Measurements from ENCODE around the gene EEF2.

DNA sequence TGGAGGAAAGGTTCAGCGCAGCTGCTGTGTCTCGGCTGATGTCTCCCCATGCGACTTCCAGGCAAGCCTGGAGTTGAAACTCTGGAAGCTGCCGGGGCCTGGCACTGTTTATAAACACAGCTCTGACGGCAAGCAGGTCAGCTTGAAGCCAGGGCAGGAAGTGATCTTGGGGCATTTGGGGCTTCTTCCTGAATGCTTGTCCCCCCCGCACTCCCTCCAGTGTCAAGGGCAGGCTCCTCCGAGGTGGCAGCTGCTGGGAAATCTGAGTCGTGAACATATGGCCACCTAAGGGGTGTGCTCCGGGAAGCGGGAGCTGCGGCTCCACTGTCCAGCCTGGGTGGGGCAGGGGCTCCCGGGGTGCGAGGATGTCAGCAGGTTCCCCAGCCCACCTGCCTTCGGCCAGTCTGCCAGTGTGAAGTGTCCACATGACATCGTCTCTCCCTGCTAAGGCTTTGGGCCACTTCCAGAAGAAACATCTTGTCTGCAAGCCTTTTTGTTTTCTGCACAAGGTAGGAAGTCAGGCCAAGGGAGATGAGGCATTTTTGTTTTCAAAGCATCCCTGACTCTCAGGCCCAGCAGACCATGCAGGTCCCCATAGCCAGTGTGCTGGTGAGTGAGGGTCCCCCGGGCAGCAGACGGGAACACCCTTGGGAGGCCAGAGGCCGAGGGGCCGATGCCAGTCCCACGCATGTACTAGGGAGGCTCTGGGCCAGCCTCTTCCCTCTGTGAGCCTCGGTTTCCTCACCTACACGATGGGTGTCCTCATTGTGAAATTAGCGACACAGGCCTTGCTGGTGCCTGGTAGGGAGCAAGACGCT is 24.9 kb upstream of the EEF2 start:
- TF ChIP-seq, protein P1, sequence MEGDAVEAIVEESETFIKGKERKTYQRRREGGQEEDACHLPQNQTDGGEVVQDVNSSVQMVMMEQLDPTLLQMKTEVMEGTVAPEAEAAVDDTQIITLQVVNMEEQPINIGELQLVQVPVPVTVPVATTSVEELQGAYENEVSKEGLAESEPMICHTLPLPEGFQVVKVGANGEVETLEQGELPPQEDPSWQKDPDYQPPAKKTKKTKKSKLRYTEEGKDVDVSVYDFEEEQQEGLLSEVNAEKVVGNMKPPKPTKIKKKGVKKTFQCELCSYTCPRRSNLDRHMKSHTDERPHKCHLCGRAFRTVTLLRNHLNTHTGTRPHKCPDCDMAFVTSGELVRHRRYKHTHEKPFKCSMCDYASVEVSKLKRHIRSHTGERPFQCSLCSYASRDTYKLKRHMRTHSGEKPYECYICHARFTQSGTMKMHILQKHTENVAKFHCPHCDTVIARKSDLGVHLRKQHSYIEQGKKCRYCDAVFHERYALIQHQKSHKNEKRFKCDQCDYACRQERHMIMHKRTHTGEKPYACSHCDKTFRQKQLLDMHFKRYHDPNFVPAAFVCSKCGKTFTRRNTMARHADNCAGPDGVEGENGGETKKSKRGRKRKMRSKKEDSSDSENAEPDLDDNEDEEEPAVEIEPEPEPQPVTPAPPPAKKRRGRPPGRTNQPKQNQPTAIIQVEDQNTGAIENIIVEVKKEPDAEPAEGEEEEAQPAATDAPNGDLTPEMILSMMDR (IDR thresholded peaks at IDR 0.05; ENCODE audit: poor library complexity, severe bottlenecking), result no peak
- no peak for TF ChIP-seq EZH2 (IDR thresholded peaks at IDR 0.05; ENCODE audit: borderline replicate concordance, insufficient read depth, low read length, poor library complexity, severe bottlenecking)

All from neural cell (in vitro differentiated cells).